Lower leg skin (tissue), 3 donors: ENCODE results near the gene DAB2IP.

Experiments used
- CTCF ChIP-seq, 3 donors: fragments of 450-650 bp; IDR thresholded peaks; one replicate each; pipeline ENCODE4 v1.5.1; 2016; ENCODE audit warnings: antibody characterized with exemption in 3 of 3, mild to moderate bottlenecking in 3 of 3, moderate library complexity in 2 of 3
- POLR2A ChIP-seq, 2 donors: fragments of 450-650 bp; IDR thresholded peaks; one replicate each; pipeline ENCODE4 v1.6.1; 2016 to 2017; ENCODE audit warnings: antibody characterized with exemption in 2 of 2, mild to moderate bottlenecking in 1 of 2, moderate library complexity in 1 of 2

- TF ChIP-seq POLR2A (IDR thresholded peaks at IDR 0.05) (no peak), CTCF (IDR thresholded peaks at IDR 0.05) (no peak)
Measured at GRCh38 chr9:121638901-121639592, 12.4 kb upstream of the DAB2IP start.
